ENCODE measurements around the gene CDH3. TPM values are rescaled to one million over a fixed set of nuclear protein-coding genes. Genes with fewer than 3 reads are reported as not detected.
A peak's percentile ranks its signal among the peaks of the same experiment; 100 is the strongest.

CDH3 gene
- total RNA-seq, 1 donor from 2014 or later, result 0.37 TPM

GRCh38 chr16:68659412-68660358 is 14.6 kb downstream of the CDH3 start:
- Mint-ChIP-seq H3K9me3 (no peaks in the 10 kb centered on the region), H3K4me1 (peaks cover 1% of the 10 kb centered on the region), H3K27ac (no peak overlapping the region), H3K27me3 (peaks cover 14% of the 10 kb centered on the region), H3K4me3 (no peak overlapping the region), H3K36me3 (ENCODE audit: low read depth) (no peaks in the 10 kb centered on the region)
- no peak for DNase-seq
- intact Hi-C loops (cut with micrococcal nuclease), result no loop called here

- no peaks in the 10 kb centered on the region for H3K9me3 Mint-ChIP-seq
- no peak overlapping the region for H3K27ac Mint-ChIP-seq
- H3K4me3 Mint-ChIP-seq, result no peak overlapping the region
- peaks cover 14% of the 10 kb centered on the region for H3K27me3 Mint-ChIP-seq
- intact Hi-C loops (cut with micrococcal nuclease), result no loop called here
- DNase-seq, result no peak
- H3K36me3 Mint-ChIP-seq (ENCODE audit: low read depth), result no peaks in the 10 kb centered on the region
- H3K4me1 Mint-ChIP-seq, result peaks cover 1% of the 10 kb centered on the region
Observed at GRCh38 chr16:68660359-68660795, 15.3 kb downstream of the CDH3 start.

DNA sequence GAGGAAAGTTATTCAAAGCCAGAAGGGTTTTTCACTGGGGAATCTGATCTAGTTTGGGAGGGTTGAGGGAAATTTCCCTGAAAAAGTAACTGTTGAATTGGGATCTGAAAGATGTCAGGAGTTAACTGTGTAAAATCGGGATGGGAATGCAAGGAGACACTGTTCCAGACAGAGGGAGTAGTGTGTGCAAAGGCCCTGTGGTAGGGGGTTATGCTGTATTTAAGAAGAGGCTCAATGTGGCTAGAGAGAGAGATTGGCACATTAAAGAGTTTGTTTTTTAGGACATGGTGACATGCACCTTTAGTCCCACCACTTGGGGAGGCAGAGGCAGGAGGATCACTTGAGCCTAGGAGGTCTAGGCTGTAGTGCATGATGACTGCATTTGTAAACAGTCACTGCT is 16.9 kb downstream of the CDH3 start:
- intact Hi-C loops (cut with micrococcal nuclease), result no loop called here
- no peak for DNase-seq
- Mint-ChIP-seq H3K27ac (no peak overlapping the region), H3K4me3 (no peak overlapping the region), H3K9me3 (no peaks in the 10 kb centered on the region), H3K27me3 (peaks cover 9% of the 10 kb centered on the region), H3K4me1 (peaks cover 1% of the 10 kb centered on the region), H3K36me3 (ENCODE audit: low read depth) (no peaks in the 10 kb centered on the region)

- DNase-seq, result no peak
- no peaks in the 10 kb centered on the region for H3K36me3 Mint-ChIP-seq (ENCODE audit: low read depth)
- intact Hi-C loops (cut with micrococcal nuclease), result no loop called here
- no peak overlapping the region for H3K4me3 Mint-ChIP-seq
- H3K27ac Mint-ChIP-seq, result no peak overlapping the region
- H3K9me3 Mint-ChIP-seq, result no peaks in the 10 kb centered on the region
- peaks cover 8% of the 10 kb centered on the region for H3K27me3 Mint-ChIP-seq
- H3K4me1 Mint-ChIP-seq, result peaks cover 12% of the 10 kb centered on the region
Observed at GRCh38 chr16:68664297-68664696, 19.2 kb downstream of the CDH3 start.

GRCh38 chr16:68665501-68665900 is 20.4 kb downstream of the CDH3 start:
- no peaks in the 10 kb centered on the region for H3K36me3 Mint-ChIP-seq (ENCODE audit: low read depth)
- peaks cover 11% of the 10 kb centered on the region for H3K4me1 Mint-ChIP-seq
- peaks cover 5% of the 10 kb centered on the region for H3K27me3 Mint-ChIP-seq
- H3K27ac Mint-ChIP-seq, result no peak overlapping the region
- H3K4me3 Mint-ChIP-seq, result no peak overlapping the region
- DNase-seq, result no peak
- intact Hi-C loops (cut with micrococcal nuclease), result no loop called here
- H3K9me3 Mint-ChIP-seq, result no peaks in the 10 kb centered on the region

GRCh38 chr16:68668266-68668665 is 23.2 kb downstream of the CDH3 start:
- Mint-ChIP-seq H3K36me3 (ENCODE audit: low read depth) (no peaks in the 10 kb centered on the region), H3K4me3 (no peak overlapping the region), H3K9me3 (no peaks in the 10 kb centered on the region), H3K27me3 (no peaks in the 10 kb centered on the region), H3K27ac (peak overlapping the region; percentile 79), H3K4me1 (peaks cover 11% of the 10 kb centered on the region)
- intact Hi-C loops (cut with micrococcal nuclease), result no loop called here
- DNase-seq, result peak; percentile 69

GRCh38 chr16:68676113-68676860 is 31.2 kb downstream of the CDH3 start:
- Mint-ChIP-seq H3K9me3 (no peaks in the 10 kb centered on the region), H3K4me1 (no peaks in the 10 kb centered on the region), H3K4me3 (no peak overlapping the region), H3K27ac (no peak overlapping the region), H3K36me3 (ENCODE audit: low read depth) (no peaks in the 10 kb centered on the region), H3K27me3 (no peaks in the 10 kb centered on the region)
- DNase-seq, result no peak
- intact Hi-C loops (cut with micrococcal nuclease), result no loop called here

GRCh38 chr16:68681038-68681437 is 35.9 kb downstream of the CDH3 start:
- H3K9me3 Mint-ChIP-seq, result no peaks in the 10 kb centered on the region
- no peaks in the 10 kb centered on the region for H3K27me3 Mint-ChIP-seq
- no peaks in the 10 kb centered on the region for H3K4me1 Mint-ChIP-seq
- H3K4me3 Mint-ChIP-seq, result no peak overlapping the region
- no peak for DNase-seq
- no peaks in the 10 kb centered on the region for H3K36me3 Mint-ChIP-seq (ENCODE audit: low read depth)
- intact Hi-C loops (cut with micrococcal nuclease), result no loop called here
- no peak overlapping the region for H3K27ac Mint-ChIP-seq

GRCh38 chr16:68685685-68686478 is 40.8 kb downstream of the CDH3 start:
- Mint-ChIP-seq H3K4me3 (no peak overlapping the region), H3K9me3 (no peaks in the 10 kb centered on the region), H3K36me3 (ENCODE audit: low read depth) (no peaks in the 10 kb centered on the region), H3K27ac (no peak overlapping the region), H3K4me1 (no peaks in the 10 kb centered on the region), H3K27me3 (no peaks in the 10 kb centered on the region)
- DNase-seq, result no peak
- intact Hi-C loops (cut with micrococcal nuclease), result no loop called here

GRCh38 chr16:68686905-68687304 is 41.8 kb downstream of the CDH3 start:
- intact Hi-C loops (cut with micrococcal nuclease), result no loop called here
- no peak overlapping the region for H3K27ac Mint-ChIP-seq
- no peaks in the 10 kb centered on the region for H3K4me1 Mint-ChIP-seq
- no peaks in the 10 kb centered on the region for H3K9me3 Mint-ChIP-seq
- no peaks in the 10 kb centered on the region for H3K36me3 Mint-ChIP-seq (ENCODE audit: low read depth)
- H3K27me3 Mint-ChIP-seq, result no peaks in the 10 kb centered on the region
- H3K4me3 Mint-ChIP-seq, result no peak overlapping the region
- no peak for DNase-seq

GRCh38 chr16:68689921-68690320 is 44.8 kb downstream of the CDH3 start:
- no peak overlapping the region for H3K4me3 Mint-ChIP-seq
- no peaks in the 10 kb centered on the region for H3K36me3 Mint-ChIP-seq (ENCODE audit: low read depth)
- DNase-seq, result no peak
- H3K27me3 Mint-ChIP-seq, result no peaks in the 10 kb centered on the region
- intact Hi-C loops (cut with micrococcal nuclease), result no loop called here
- H3K9me3 Mint-ChIP-seq, result no peaks in the 10 kb centered on the region
- H3K27ac Mint-ChIP-seq, result no peak overlapping the region
- no peaks in the 10 kb centered on the region for H3K4me1 Mint-ChIP-seq

DNA sequence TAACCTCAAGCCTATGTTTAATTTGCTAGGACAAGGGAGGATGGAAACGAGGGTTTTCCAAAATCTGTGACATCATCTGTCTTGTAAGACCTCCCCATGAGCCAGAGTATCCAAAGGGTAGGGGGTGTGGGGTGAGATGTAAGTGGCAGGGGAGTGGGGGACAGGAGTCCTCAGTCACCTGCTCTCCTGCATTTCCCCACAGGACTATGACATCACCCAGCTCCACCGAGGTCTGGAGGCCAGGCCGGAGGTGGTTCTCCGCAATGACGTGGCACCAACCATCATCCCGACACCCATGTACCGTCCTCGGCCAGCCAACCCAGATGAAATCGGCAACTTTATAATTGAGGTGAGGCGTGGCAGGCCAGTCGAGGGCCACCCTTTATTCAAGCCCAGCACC is 50.5 kb downstream of the CDH3 start:
- Mint-ChIP-seq H3K4me1 (no peaks in the 10 kb centered on the region), H3K27ac (no peak overlapping the region), H3K9me3 (no peaks in the 10 kb centered on the region), H3K36me3 (ENCODE audit: low read depth) (no peaks in the 10 kb centered on the region), H3K27me3 (no peaks in the 10 kb centered on the region), H3K4me3 (no peak overlapping the region)
- DNase-seq, result no peak
- intact Hi-C loops (cut with micrococcal nuclease), result no loop called here

GRCh38 chr16:68696514-68696913 is 51.4 kb downstream of the CDH3 start:
- DNase-seq, result no peak
- Mint-ChIP-seq H3K4me3 (no peak overlapping the region), H3K27me3 (no peaks in the 10 kb centered on the region), H3K27ac (no peak overlapping the region), H3K4me1 (no peaks in the 10 kb centered on the region), H3K36me3 (ENCODE audit: low read depth) (no peaks in the 10 kb centered on the region), H3K9me3 (no peaks in the 10 kb centered on the region)
- intact Hi-C loops (cut with micrococcal nuclease), result no loop called here

GRCh38 chr16:68698091-68698490 is 53.0 kb downstream of the CDH3 start:
- Mint-ChIP-seq H3K9me3 (no peaks in the 10 kb centered on the region), H3K27me3 (no peaks in the 10 kb centered on the region), H3K4me3 (no peak overlapping the region), H3K36me3 (ENCODE audit: low read depth) (no peaks in the 10 kb centered on the region), H3K27ac (no peak overlapping the region), H3K4me1 (no peaks in the 10 kb centered on the region)
- intact Hi-C loops (cut with micrococcal nuclease), result no loop called here
- no peak for DNase-seq

Data from activated CD4-positive, alpha-beta T cell treated with anti-CD3 and anti-CD28 coated beads, Interleukin-2, amount 10 ng/mL, durations not matched to agents 24 days and 14 days (primary cell).